Smooth muscle cell (in vitro differentiated cells): Measurements from ENCODE around the gene TNFRSF13B. TPM values are rescaled to one million over a fixed set of nuclear protein-coding genes. Genes with fewer than 3 reads are reported as not detected.
"Not testable (repeated sequence)": the region's sequence is repeated elsewhere in the genome, so short reads cannot be mapped to it uniquely, and the experiment has no call there.

Experiments used
- DNase-seq: peaks from one replicate; lab custom pipeline; 2025; ENCODE audit not compliant: unreplicated experiment; lab: John Stamatoyannopoulos, UW
- H2AFZ ChIP-seq: fragments of 200-600 bp; sonication (generic); 2 replicates; pipeline ENCODE4 v1.6.0; 2016; ENCODE audit warnings: antibody characterized with exemption, low read depth, mild to moderate bottlenecking
- H3F3A ChIP-seq: fragments of 200-600 bp; sonication (generic); 2 replicates; pipeline ENCODE4 v1.6.0; 2017; ENCODE audit warnings: antibody characterized with exemption, low read depth
- H3K27ac ChIP-seq: fragments of 200-600 bp; sonication (generic); 2 replicates; pipeline ENCODE4 v1.5.1; 2016; ENCODE audit warnings: low read depth, mild to moderate bottlenecking
- H3K27me3 ChIP-seq: fragments of 200-600 bp; sonication (generic); 2 replicates; pipeline ENCODE4 v1.6.1; 2016; ENCODE audit warnings: low read depth, mild to moderate bottlenecking
- H3K36me3 ChIP-seq: fragments of 200-600 bp; sonication (generic); 2 replicates; pipeline ENCODE4 v1.5.1; 2016; ENCODE audit warnings: low read depth
- H3K4me1 ChIP-seq: fragments of 200-600 bp; sonication (generic); 2 replicates; pipeline ENCODE4 v1.5.1; 2016; ENCODE audit warnings: low read depth
- H3K4me2 ChIP-seq: fragments of 200-600 bp; sonication (generic); 2 replicates; pipeline ENCODE4 v1.6.0; 2016; ENCODE audit warnings: mild to moderate bottlenecking
- H3K4me3 ChIP-seq: fragments of 200-600 bp; sonication (generic); 2 replicates; pipeline ENCODE4 v1.5.1; 2016; ENCODE audit warnings: mild to moderate bottlenecking
- H3K79me2 ChIP-seq: fragments of 200-600 bp; sonication (generic); 2 replicates; pipeline ENCODE4 v1.6.0; 2016; ENCODE audit warnings: low read depth, mild to moderate bottlenecking
- H3K9ac ChIP-seq: fragments of 200-600 bp; sonication (generic); 2 replicates; pipeline ENCODE4 v1.6.0; 2016; ENCODE audit warnings: low read depth
- H3K9me3 ChIP-seq: fragments of 200-600 bp; sonication (generic); replicated peaks from 2 replicates; pipeline ENCODE4 v1.5.1; 2016; ENCODE audit warnings: low read depth
- H4K20me1 ChIP-seq: fragments of 200-600 bp; sonication (generic); 2 replicates; pipeline ENCODE4 v1.6.0; 2016; ENCODE audit warnings: low read depth
- WGBS: methylation state at CpG from one replicate; pipeline ENCODE4 v1.1.7; 2016; ENCODE audit warnings: low lambda C conversion rate; 5-methylcytosine and 5-hydroxymethylcytosine counted together
- polyA plus RNA-seq: library from polyadenylated mRNA; unstranded; fragments of >200 nt; fragmentation: Nextera tagmentation; extraction: Ambion mirVana; gene quantifications from 2 replicates; pipeline ENCODE4 v1.2.1, GENCODE V29; 2016
- total RNA-seq: library from RNA; depleted of rRNA; stranded (reverse); fragments of >200 nt; gene quantifications from 2 replicates; pipeline ENCODE4 v1.2.3, GENCODE V29; 2014
- TF ChIP-seq, protein P1 (sequence below): fragments of 200-600 bp; sonication (generic); IDR thresholded peaks from 2 replicates; pipeline ENCODE4 v1.5.1; 2017; ENCODE audit warnings: borderline replicate concordance, mild to moderate bottlenecking, antibody characterized with exemption; ENCODE audit not compliant: insufficient read depth, poor library complexity, severe bottlenecking

Gene TNFRSF13B
- total and polyA plus RNA-seq, 2 experiments from 2014 or later, result not detected

- Histone ChIP-seq H3K4me1 (no peaks in the 10 kb centered on the region), H4K20me1 (no peaks in the 10 kb centered on the region), H3K4me3 (no peak overlapping the region), H3K27me3 (no peaks in the 10 kb centered on the region), H2AFZ (no peak overlapping the region), H3K36me3 (no peaks in the 10 kb centered on the region), H3F3A (no peaks in the 10 kb centered on the region), H3K9me3 (no peaks in the 10 kb centered on the region), H3K4me2 (no peak overlapping the region), H3K27ac (no peak overlapping the region), H3K9ac (no peak overlapping the region), H3K79me2 (no peaks in the 10 kb centered on the region)
- DNase-seq, result no peak
- WGBS, result 88% methylated on average over 16 of the region's 19 CpGs
- TF ChIP-seq, protein P1, sequence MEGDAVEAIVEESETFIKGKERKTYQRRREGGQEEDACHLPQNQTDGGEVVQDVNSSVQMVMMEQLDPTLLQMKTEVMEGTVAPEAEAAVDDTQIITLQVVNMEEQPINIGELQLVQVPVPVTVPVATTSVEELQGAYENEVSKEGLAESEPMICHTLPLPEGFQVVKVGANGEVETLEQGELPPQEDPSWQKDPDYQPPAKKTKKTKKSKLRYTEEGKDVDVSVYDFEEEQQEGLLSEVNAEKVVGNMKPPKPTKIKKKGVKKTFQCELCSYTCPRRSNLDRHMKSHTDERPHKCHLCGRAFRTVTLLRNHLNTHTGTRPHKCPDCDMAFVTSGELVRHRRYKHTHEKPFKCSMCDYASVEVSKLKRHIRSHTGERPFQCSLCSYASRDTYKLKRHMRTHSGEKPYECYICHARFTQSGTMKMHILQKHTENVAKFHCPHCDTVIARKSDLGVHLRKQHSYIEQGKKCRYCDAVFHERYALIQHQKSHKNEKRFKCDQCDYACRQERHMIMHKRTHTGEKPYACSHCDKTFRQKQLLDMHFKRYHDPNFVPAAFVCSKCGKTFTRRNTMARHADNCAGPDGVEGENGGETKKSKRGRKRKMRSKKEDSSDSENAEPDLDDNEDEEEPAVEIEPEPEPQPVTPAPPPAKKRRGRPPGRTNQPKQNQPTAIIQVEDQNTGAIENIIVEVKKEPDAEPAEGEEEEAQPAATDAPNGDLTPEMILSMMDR, result no peak
Observed at GRCh38 chr17:17004251-17004996, 32.5 kb upstream of the TNFRSF13B start.

DNA sequence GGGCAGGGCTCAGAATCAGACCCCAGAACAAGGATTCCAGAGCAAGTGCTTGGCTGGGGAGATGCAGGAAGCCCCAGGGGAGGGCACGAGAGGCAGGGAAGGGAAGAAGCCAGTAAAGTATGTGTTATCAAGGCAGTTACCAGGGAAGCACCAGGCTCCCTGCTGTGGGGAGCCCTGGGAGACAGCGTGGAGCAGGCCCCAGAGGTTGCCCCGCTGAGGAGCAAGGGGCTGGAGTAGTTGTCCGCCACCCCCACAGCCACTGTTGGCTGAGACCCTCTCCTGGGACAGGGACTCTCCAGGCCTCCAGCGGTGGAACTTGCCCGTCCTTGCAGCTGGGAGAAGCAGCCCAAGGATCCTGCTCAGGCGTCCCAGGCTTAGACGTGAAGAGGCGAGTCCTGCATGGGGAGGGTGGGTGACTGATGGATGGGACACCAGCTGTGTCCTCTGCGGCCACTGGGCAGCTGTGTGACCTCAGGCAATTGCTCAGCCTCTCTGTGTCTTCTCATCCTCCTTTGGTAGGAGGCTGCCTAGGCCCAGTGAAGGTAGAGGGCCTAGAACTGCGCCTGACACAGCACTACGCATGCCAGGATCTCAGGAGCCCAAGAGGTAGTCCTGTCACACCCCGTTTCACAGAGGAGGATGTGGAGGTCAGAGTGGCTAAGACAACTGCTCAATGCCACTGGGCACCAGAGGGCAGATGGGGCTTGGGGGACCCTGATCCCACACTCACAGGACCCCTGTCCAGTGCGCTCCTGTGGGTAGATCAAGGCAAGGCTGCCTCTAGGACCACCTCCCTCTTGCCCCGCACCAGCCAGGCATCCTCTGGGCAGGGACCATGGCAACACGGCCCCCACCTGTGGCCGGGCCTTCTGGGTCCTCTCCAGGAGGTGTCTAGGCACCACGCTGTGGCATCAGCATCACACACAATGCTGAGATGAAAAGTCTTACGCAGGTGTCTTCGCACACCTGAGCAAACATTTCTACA, 31.1 kb upstream of the TNFRSF13B start:
- H3K4me3 ChIP-seq, H4K20me1 ChIP-seq, H3K4me1 ChIP-seq, H3K27me3 ChIP-seq, H3K36me3 ChIP-seq, H3K9me3 ChIP-seq, H3K27ac ChIP-seq, DNase-seq, H3K79me2 ChIP-seq, H3K4me2 ChIP-seq, H3K9ac ChIP-seq, H3F3A ChIP-seq, H2AFZ ChIP-seq: not testable (repeated sequence)
- WGBS, result 90% methylated on average over 19 of the region's 20 CpGs

DNA sequence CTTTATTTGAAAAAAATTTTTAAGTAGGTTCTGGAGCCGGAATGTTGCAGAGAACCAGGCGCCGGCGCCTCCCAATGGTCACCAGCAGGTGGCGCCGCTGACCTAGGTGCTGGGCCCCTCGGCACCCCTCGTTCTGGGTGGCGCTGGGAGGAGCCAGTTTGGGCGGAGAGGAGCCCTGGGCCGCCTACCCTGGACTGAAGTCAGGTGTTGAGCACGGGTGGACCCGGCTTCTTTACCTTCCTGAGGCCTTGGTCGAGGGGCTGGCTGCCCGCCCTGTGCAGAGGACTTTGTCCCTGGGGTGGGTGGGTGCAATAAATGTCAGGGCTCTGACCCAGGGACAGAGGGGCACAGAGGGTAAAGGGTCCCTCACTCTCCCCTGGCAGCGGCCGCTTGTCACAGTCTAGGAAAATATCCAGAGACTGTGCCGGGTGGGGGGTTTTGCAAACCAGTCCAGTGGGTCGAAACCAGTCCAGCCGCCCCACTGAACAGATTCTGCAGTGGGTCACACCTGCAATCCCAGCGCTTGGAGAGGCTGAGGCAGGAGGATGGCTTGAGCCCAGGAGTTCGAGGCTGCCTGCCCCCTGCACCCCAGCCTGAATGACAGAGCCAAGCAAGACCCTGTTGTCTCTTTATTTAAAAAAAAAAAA, 30.1 kb upstream of the TNFRSF13B start:
- TF ChIP-seq, protein P1, result peak; percentile 98
- Histone ChIP-seq H4K20me1 (no peaks in the 10 kb centered on the region), H3K4me1 (no peaks in the 10 kb centered on the region), H3K27me3 (no peaks in the 10 kb centered on the region), H3K4me2 (peak overlapping the region; percentile 53), H3F3A (no peaks in the 10 kb centered on the region), H3K9ac (no peak overlapping the region), H3K9me3 (no peaks in the 10 kb centered on the region), H3K36me3 (no peaks in the 10 kb centered on the region), H3K4me3 (no peak overlapping the region), H2AFZ (no peak overlapping the region), H3K27ac (no peak overlapping the region), H3K79me2 (no peaks in the 10 kb centered on the region)
- peak; percentile 36 for DNase-seq
- WGBS, result 31% methylated on average over 20 of the region's 22 CpGs
